Ovary (tissue), 3 donors: Measurements from ENCODE around the gene GRIN1.

Source experiments
- CTCF ChIP-seq, 3 donors: fragments of 450-650 bp in 2 of 3; fragments of 200-600 bp in 1 of 3; IDR thresholded peaks; one replicate each; pipeline versions ENCODE4 v1.5.1 to v1.8.0; 2016 to 2022; ENCODE audit warnings: antibody characterized with exemption in 3 of 3, mild to moderate bottlenecking in 1 of 3
- POLR2A ChIP-seq: fragments of 450-650 bp; IDR thresholded peaks from one replicate; pipeline ENCODE4 v1.6.1; 2017; ENCODE audit warnings: antibody characterized with exemption, mild to moderate bottlenecking, moderate library complexity
- donor health status: DM: no; HTN: no; CAD: no.

GRCh38 chr9:137190315-137190856 is 51.4 kb downstream of the GRIN1 start:
- TF ChIP-seq CTCF (IDR thresholded peaks at IDR 0.05) (no peak), POLR2A (no peak)
